GM12878 (cell line): ENCODE results near the gene TAC3. TPM values are rescaled to one million over a fixed set of nuclear protein-coding genes. Genes with fewer than 3 reads are reported as not detected.
"Not testable (repeated sequence)": the region's sequence is repeated elsewhere in the genome, so short reads cannot be mapped to it uniquely, and the experiment has no call there.

Experiments used
- ATAC-seq: fragments of 200-7000 bp; cut with Tn5 transposase; 3 replicates; pipeline ENCODE4 v1.9.1; 2020; ENCODE audit warnings: mild to moderate bottlenecking, moderate library complexity
- BruUV-seq: library from RNA; stranded (reverse); fragments of 400-500 nt; replicated peaks from 2 replicates; lab custom pipeline; 2021; lab: Mats Ljungman, UMichigan
- CTCF ChIA-PET: fragments of 300-600 bp; sonication (Branson Sonifier 250); formaldehyde crosslinking; extraction: SDS; loops from one replicate; lab custom pipeline; 2021; ENCODE audit warnings: inconsistent platforms; lab: Yijun Ruan, JAX
- POLR2A ChIA-PET: fragments of 350-600 bp; formaldehyde crosslinking; extraction: SDS; loops from one replicate; lab custom pipeline; 2021; ENCODE audit warnings: inconsistent platforms; lab: Charles Lee
- RAD21 ChIA-PET: fragments of 300-600 bp; sonication (Branson Sonifier 250); formaldehyde crosslinking; loops from one replicate; lab custom pipeline; 2023; ENCODE audit warnings: antibody characterized with exemption; ENCODE audit not compliant: unreplicated experiment; lab: Charles Lee
- SMC1A ChIA-PET: fragments of 300-600 bp; sonication (Branson Sonifier 250); formaldehyde crosslinking; loops from one replicate; lab custom pipeline; 2023; ENCODE audit not compliant: unreplicated experiment, uncharacterized antibody; lab: Charles Lee
- DNase-seq: peaks from one replicate; pipeline ENCODE4 v3.0.0-alpha.2; 2011; ENCODE audit warnings: low read depth, low spot score
- FAIRE-seq: peaks from 3 replicates; lab custom pipeline; 2011; peaks lifted over from hg19 to GRCh38; lab: Jason Lieb, UNC
- H2AFZ ChIP-seq: 2 replicates; pipeline ENCODE4 v1.6.0; 2011; ENCODE audit warnings: low read depth, low read length, control low read depth; ENCODE audit not compliant: control insufficient read depth
- H3K27ac ChIP-seq: 2 replicates; pipeline ENCODE4 v1.5.1; 2011; ENCODE audit warnings: control low read depth; ENCODE audit not compliant: control insufficient read depth, insufficient read depth
- H3K27me3 ChIP-seq, 2 experiments: replicated peaks in 1 of 2; 2 replicates each; pipeline versions ENCODE4 v1.6.0 to v1.6.1; 2011; ENCODE audit warnings: low read length in 1 of 2; ENCODE audit not compliant: control insufficient read depth in 2 of 2, insufficient read depth in 2 of 2
- H3K36me3 ChIP-seq, 2 experiments: 2 replicates each; pipeline ENCODE4 v1.5.1; 2011; ENCODE audit warnings: low read length in 1 of 2; ENCODE audit not compliant: control insufficient read depth in 2 of 2, insufficient read depth in 2 of 2
- H3K4me1 ChIP-seq: 2 replicates; pipeline ENCODE4 v1.6.1; 2011; ENCODE audit warnings: mild to moderate bottlenecking, low read length, moderate library complexity, mixed read lengths; ENCODE audit not compliant: control insufficient read depth, insufficient read depth
- H3K4me2 ChIP-seq: 2 replicates; pipeline ENCODE4 v1.6.0; 2011; ENCODE audit warnings: control low read depth; ENCODE audit not compliant: control insufficient read depth, insufficient read depth
- H3K4me3 ChIP-seq: fragments of 200-600 bp; sonication (generic); 2 replicates; pipeline ENCODE4 v1.5.1; 2016
- H3K79me2 ChIP-seq: 2 replicates; pipeline ENCODE4 v1.6.0; 2011; ENCODE audit warnings: low read length; ENCODE audit not compliant: control insufficient read depth, insufficient read depth
- H3K9ac ChIP-seq: 2 replicates; pipeline ENCODE4 v1.8.0; 2011; ENCODE audit warnings: low read length, control low read depth, mixed read lengths; ENCODE audit not compliant: control insufficient read depth, insufficient read depth
- H3K9me3 ChIP-seq: replicated peaks from 3 replicates; pipeline ENCODE4 v1.5.1; 2011; ENCODE audit warnings: mild to moderate bottlenecking, low read length; ENCODE audit not compliant: control insufficient read depth, insufficient read depth
- H4K20me1 ChIP-seq: 2 replicates; pipeline ENCODE4 v1.6.0; 2011; ENCODE audit not compliant: control insufficient read depth, insufficient read depth
- IRF5 ChIP-seq: fragments of 450-650 bp; IDR thresholded peaks from 2 replicates; pipeline ENCODE4 v1.6.1; 2017; ENCODE audit warnings: borderline replicate concordance
- SREBF2 ChIP-seq: IDR thresholded peaks from 2 replicates; pipeline ENCODE4 v1.6.1; 2012; ENCODE audit warnings: mild to moderate bottlenecking, low read length
- WRNIP1 ChIP-seq: IDR thresholded peaks from 2 replicates; pipeline ENCODE4 v1.6.1; 2011; ENCODE audit warnings: low read depth, low read length, improper control_type of control experiment, borderline replicate concordance
- WGBS: methylation state at CpG from one replicate; pipeline ENCODE4 v1.1.6; 2016; ENCODE audit warnings: low lambda C conversion rate; ENCODE audit not compliant: insufficient replicate concordance, insufficient coverage; ENCODE audit errors: missing lambda C conversion rate; 5-methylcytosine and 5-hydroxymethylcytosine counted together
- in situ Hi-C: fragments of 300-500 bp; cut with MboI; formaldehyde crosslinking; loops from 9 replicates; pipeline ENCODE4 v1.14.3; 2018; ENCODE audit warnings: mixed read lengths
- intact Hi-C: fragments of 100-400 bp; cut with micrococcal nuclease; formaldehyde crosslinking; loops from one replicate; pipeline ENCODE4 v1.14.2; 2022; ENCODE audit not compliant: unreplicated experiment
- polyA plus RNA-seq, 11 experiments: library from polyadenylated mRNA; depleted of rRNA in 4 of 11; unstranded in 6 of 11; stranded (reverse) in 5 of 11; fragments of >200 nt; fragmentation: Nextera tagmentation in 4 of 11; fragmentation: Illumina TruSeq in 1 of 11; extraction: Ambion mirVana in 4 of 11; extraction: Trizol in 1 of 11; gene quantifications; 1 replicate in 1 of 11; 2 replicates in 10 of 11; pipeline versions ENCODE4 v1.2.1 to v1.2.3, GENCODE V29; 2011 to 2016; ENCODE audit warnings: inconsistent platforms in 2 of 11, missing spikeins in 2 of 11, low read depth in 1 of 11
- total RNA-seq, 4 experiments: library from RNA; depleted of rRNA in 3 of 4; stranded (reverse); fragments of >200 nt in 3 of 4; fragmentation: Illumina TruSeq in 1 of 4; extraction: Trizol in 1 of 4; gene quantifications; 2 replicates each; pipeline versions ENCODE4 v1.2.1 to v1.2.3, GENCODE V29; 2013 to 2021

TAC3 gene
- total and polyA plus RNA-seq, 10 of the 15 experiments (the other 5 are each of a cell fraction or from before 2014, with no cell fraction given): 0.11 to 0.18 (median 0.13) TPM; not detected in 7

- no peak for TF ChIP-seq SREBF2
- no peak for TF ChIP-seq IRF5
- no peak for TF ChIP-seq WRNIP1
Observed at GRCh38 chr12:56978397-56979138, 37.8 kb downstream of the TAC3 start (continued).

GRCh38 chr12:56977361-56977760, 39.0 kb downstream of the TAC3 start:
- H3K27me3 ChIP-seq, H3K4me1 ChIP-seq, ATAC-seq, H3K79me2 ChIP-seq, H3K4me3 ChIP-seq, SMC1A ChIA-PET, H4K20me1 ChIP-seq, H3K9me3 ChIP-seq, RAD21 ChIA-PET, POLR2A ChIA-PET, CTCF ChIA-PET, DNase-seq, intact Hi-C loops, BruUV-seq, FAIRE-seq, H3K4me2 ChIP-seq, H3K9ac ChIP-seq, H3K27ac ChIP-seq, H2AFZ ChIP-seq, H3K36me3 ChIP-seq, in situ Hi-C loops: not testable (repeated sequence)
- WGBS: 21% methylated on average over 3 of the region's 4 CpGs

GRCh38 chr12:56974224-56974623, 42.1 kb downstream of the TAC3 start:
- H3K27ac ChIP-seq, H3K36me3 ChIP-seq, H3K79me2 ChIP-seq, H3K9me3 ChIP-seq, H3K4me3 ChIP-seq, SMC1A ChIA-PET, H3K4me2 ChIP-seq, FAIRE-seq, RAD21 ChIA-PET, BruUV-seq, intact Hi-C loops, H2AFZ ChIP-seq, H3K27me3 ChIP-seq, in situ Hi-C loops, POLR2A ChIA-PET, H3K4me1 ChIP-seq, DNase-seq, CTCF ChIA-PET, H3K9ac ChIP-seq, H4K20me1 ChIP-seq, ATAC-seq: not testable (repeated sequence)
- 53% methylated on average over 3 of the region's 3 CpGs for WGBS

- in situ Hi-C loops: not testable (repeated sequence)
Observed at GRCh38 chr12:56968910-56969309, 47.4 kb downstream of the TAC3 start.

More at GRCh38 chr12:56968910-56969309, 47.4 kb downstream of the TAC3 start:
- H3K79me2 ChIP-seq, H3K4me2 ChIP-seq, RAD21 ChIA-PET, H3K9ac ChIP-seq, H3K27me3 ChIP-seq, H4K20me1 ChIP-seq, ATAC-seq, H3K4me1 ChIP-seq, SMC1A ChIA-PET, H2AFZ ChIP-seq, H3K4me3 ChIP-seq, H3K36me3 ChIP-seq, CTCF ChIA-PET, H3K9me3 ChIP-seq, H3K27ac ChIP-seq, intact Hi-C loops, DNase-seq, POLR2A ChIA-PET, BruUV-seq, FAIRE-seq: not testable (repeated sequence)
- 41% methylated on average over 6 of the region's 6 CpGs for WGBS
